OCI-LY1 (cell line): Measurements from ENCODE around the gene RADIL.

Source experiments
- EZH2 ChIP-seq: fragments of 200-600 bp; sonication (generic), shearing (Covaris generic); IDR thresholded peaks from 2 replicates; pipeline ENCODE4 v1.8.0; 2017; ENCODE audit warnings: borderline replicate concordance, mixed run types, mild to moderate bottlenecking, antibody characterized with exemption, low read length, moderate library complexity, mixed read lengths
- TF ChIP-seq, protein P1 (sequence below): fragments of 200-600 bp; sonication (generic), shearing (Covaris generic); IDR thresholded peaks from 2 replicates; pipeline ENCODE4 v1.5.1; 2017; ENCODE audit warnings: mild to moderate bottlenecking, antibody characterized with exemption, low read length, moderate library complexity, mixed read lengths

DNA sequence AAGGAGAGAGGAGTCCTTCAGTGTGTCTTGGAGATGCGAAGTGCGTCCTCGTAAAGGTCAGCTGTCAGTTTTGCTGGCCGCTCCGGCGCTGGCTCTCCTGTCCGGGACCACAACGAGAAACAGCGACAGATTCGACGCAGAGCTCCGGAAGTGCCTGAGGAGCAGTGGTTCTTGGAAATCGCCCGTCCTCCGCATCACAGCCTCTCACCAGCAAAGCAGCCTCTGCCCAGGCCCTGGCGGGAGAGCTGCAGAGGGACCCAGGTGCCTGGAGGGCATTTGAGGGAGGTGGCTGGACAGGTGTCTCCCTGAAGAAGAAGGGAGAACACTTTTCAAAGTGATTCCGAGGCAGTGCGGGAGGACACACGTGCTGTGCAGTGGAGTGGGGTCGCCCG lies 119.7 kb downstream of the RADIL start:
- TF ChIP-seq, protein P1, sequence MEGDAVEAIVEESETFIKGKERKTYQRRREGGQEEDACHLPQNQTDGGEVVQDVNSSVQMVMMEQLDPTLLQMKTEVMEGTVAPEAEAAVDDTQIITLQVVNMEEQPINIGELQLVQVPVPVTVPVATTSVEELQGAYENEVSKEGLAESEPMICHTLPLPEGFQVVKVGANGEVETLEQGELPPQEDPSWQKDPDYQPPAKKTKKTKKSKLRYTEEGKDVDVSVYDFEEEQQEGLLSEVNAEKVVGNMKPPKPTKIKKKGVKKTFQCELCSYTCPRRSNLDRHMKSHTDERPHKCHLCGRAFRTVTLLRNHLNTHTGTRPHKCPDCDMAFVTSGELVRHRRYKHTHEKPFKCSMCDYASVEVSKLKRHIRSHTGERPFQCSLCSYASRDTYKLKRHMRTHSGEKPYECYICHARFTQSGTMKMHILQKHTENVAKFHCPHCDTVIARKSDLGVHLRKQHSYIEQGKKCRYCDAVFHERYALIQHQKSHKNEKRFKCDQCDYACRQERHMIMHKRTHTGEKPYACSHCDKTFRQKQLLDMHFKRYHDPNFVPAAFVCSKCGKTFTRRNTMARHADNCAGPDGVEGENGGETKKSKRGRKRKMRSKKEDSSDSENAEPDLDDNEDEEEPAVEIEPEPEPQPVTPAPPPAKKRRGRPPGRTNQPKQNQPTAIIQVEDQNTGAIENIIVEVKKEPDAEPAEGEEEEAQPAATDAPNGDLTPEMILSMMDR = no peak
- TF ChIP-seq EZH2 = no peak
